Measurements from ENCODE around the gene RGS19.

DNA sequence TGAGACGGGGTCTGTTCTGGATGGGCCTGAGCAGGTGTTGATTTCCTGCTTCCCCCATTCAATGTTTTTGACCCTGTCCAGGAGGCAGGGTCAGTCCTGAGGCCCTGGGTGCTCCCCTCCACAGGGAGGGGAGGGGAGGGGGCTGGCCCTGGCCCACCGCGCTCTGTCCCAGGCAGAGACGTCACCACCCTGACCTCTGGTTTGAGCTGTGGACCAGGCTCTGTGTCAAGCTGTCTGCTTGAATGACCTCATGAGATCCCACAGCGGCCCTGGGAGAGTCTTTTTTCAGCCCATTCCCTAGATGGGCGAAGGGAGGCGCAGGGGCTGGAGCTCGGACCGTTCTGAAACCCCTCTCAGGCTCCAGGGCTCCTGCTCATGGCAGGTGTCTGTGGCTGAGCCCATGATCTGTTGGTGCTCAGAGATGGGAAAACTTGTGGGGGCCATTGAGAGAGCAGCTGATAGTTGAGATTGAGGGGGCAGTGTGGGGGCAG lies 13.7 kb upstream of the RGS19 start:
- TF ChIP-seq FOXM1 (IDR thresholded peaks at IDR 0.05; ENCODE audit: borderline replicate concordance) = no peak
- no peak for TF ChIP-seq SP1 (IDR thresholded peaks at IDR 0.05)

All from HEK293T (cell line).